ENCODE results near the gene CPLX4.

DNA sequence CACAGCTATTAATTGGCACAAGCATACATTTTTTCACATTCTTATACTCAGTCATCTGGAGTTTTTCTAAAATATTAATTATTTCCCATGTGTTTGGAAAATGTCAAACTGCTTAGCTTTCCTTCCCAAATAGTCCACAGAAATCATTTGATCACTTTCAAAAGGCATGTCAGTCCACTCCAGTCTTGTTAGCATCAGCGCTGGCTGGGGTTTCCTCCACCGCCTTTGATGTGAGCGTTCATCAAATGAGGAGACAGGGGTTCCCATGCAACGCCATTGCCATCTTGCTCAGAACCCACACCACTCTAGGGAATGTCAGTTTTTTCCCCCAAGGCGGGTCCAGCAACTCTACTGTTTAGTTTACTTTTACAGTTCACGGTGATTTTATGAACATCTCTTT lies 32.1 kb downstream of the CPLX4 start:
- TF ChIP-seq EZH2phosphoT487 (IDR thresholded peaks at IDR 0.05; ENCODE audit: insufficient read depth, low read depth) (no peak), EZH2 (IDR thresholded peaks at IDR 0.05; ENCODE audit: insufficient read depth, poor library complexity, severe bottlenecking) (no peak)
